Stimulated activated CD4-positive, alpha-beta T cell treated with anti-CD3 and anti-CD28 coated beads, TNF-alpha, amount 100 ng/mL, for 1 hour (primary cell): ENCODE data around the gene SNX9.
"Not testable (repeated sequence)": the region's sequence is repeated elsewhere in the genome, so short reads cannot be mapped to it uniquely, and the experiment has no call there.

ENCODE experiments used
- DNase-seq, 3 donors: peaks; one replicate each; pipeline ENCODE4 v3.0.0-alpha.2; 2020; ENCODE audit warnings: low read depth in 3 of 3, low spot score in 1 of 3

The SNX9 gene

GRCh38 chr6:157853902-157854502, 31.0 kb downstream of the SNX9 start:
- DNase-seq = no peak

GRCh38 chr6:157855325-157855724, 32.3 kb downstream of the SNX9 start:
- DNase-seq = no peak

- not testable (repeated sequence) for DNase-seq
Observed at GRCh38 chr6:157855804-157856203, 32.8 kb downstream of the SNX9 start.

GRCh38 chr6:157858664-157859063, 35.6 kb downstream of the SNX9 start:
- DNase-seq = not testable (repeated sequence)

GRCh38 chr6:157859775-157860504, 36.9 kb downstream of the SNX9 start:
- no peak for DNase-seq

- DNase-seq = no peak
Observed at GRCh38 chr6:157860505-157860991, 37.5 kb downstream of the SNX9 start.

GRCh38 chr6:157861184-157861583, 38.1 kb downstream of the SNX9 start:
- DNase-seq = no peak

- no peak for DNase-seq
Observed at GRCh38 chr6:157861814-157862213, 38.8 kb downstream of the SNX9 start.

GRCh38 chr6:157862706-157863105, 39.7 kb downstream of the SNX9 start:
- DNase-seq = no peak

- DNase-seq = no peak
Observed at GRCh38 chr6:157864185-157864761, 41.2 kb downstream of the SNX9 start.

- DNase-seq = no peak
Observed at GRCh38 chr6:157865249-157865648, 42.2 kb downstream of the SNX9 start.

GRCh38 chr6:157867155-157867559, 44.1 kb downstream of the SNX9 start:
- DNase-seq = no peak

GRCh38 chr6:157867981-157868380, 44.9 kb downstream of the SNX9 start:
- DNase-seq = no peak

GRCh38 chr6:157868835-157869234, 45.8 kb downstream of the SNX9 start:
- no peak for DNase-seq

GRCh38 chr6:157869673-157870302, 46.7 kb downstream of the SNX9 start:
- DNase-seq = no peak

GRCh38 chr6:157873735-157874344, 50.8 kb downstream of the SNX9 start:
- peak; percentile 68 to 82 (median 72) for DNase-seq

GRCh38 chr6:157877149-157877548, 54.1 kb downstream of the SNX9 start:
- no peak for DNase-seq

GRCh38 chr6:157877573-157878438, 54.8 kb downstream of the SNX9 start:
- no peak for DNase-seq

- no peak for DNase-seq
Observed at GRCh38 chr6:157879034-157879872, 56.2 kb downstream of the SNX9 start.

GRCh38 chr6:157879873-157880254, 56.8 kb downstream of the SNX9 start:
- DNase-seq = no peak
